ENCODE results near the gene P3H3. TPM values are rescaled to one million over a fixed set of nuclear protein-coding genes. Genes with fewer than 3 reads are reported as not detected.

The P3H3 gene
- total RNA-seq, 6 experiments from 2014 or later, result 0.98 to 2.1 (median 1.5) TPM

DNA sequence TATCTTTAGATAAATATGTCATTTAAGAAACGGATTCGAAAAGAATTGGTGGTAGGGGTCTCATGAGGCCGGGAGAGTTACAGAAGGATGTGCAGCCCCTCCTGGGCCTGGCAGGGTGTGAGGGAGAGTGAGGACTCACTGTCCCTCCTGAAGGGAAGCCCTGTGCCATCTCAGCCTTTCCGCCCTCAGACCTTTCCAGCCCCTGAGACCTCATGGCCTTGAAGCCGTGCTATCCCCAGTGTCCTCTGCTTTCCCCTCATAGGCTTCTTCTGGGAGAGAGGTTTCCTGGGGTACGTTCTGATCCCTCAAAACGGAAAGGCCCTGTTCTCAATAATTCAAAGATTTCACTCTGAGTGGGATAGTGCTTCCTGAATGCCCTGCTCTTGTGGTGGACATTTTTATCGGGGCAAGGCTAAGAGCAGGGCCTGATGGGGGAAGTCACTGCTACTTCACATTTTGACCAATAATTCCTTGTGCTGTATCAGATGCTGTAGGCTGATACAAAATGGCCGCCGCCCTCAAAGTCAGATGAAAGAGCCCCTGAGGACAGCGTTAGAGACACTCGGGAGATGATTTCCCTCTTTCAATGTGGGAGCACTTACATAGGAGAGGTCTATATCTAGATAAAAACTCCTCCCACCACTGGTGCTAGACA lies 37.6 kb upstream of the P3H3 start:
- intact Hi-C loops (cut with DNase I), result no loop called here
- Histone ChIP-seq H3K4me3 (peak overlapping the region; percentile 5 to 44 (median 32)), H3K4me1 (no peaks in the 10 kb centered on the region), H3K27ac (peak overlapping the region; percentile 7 to 65 (median 13)), H3K27me3 (no peaks in the 10 kb centered on the region), H3K9me3 (no peaks in the 10 kb centered on the region), H3K36me3 (no peaks in the 10 kb centered on the region)
- ATAC-seq (peak in 2 of 4 donors; percentile 20 to 31), DNase-seq (no peak)
- TF ChIP-seq, protein P1, sequence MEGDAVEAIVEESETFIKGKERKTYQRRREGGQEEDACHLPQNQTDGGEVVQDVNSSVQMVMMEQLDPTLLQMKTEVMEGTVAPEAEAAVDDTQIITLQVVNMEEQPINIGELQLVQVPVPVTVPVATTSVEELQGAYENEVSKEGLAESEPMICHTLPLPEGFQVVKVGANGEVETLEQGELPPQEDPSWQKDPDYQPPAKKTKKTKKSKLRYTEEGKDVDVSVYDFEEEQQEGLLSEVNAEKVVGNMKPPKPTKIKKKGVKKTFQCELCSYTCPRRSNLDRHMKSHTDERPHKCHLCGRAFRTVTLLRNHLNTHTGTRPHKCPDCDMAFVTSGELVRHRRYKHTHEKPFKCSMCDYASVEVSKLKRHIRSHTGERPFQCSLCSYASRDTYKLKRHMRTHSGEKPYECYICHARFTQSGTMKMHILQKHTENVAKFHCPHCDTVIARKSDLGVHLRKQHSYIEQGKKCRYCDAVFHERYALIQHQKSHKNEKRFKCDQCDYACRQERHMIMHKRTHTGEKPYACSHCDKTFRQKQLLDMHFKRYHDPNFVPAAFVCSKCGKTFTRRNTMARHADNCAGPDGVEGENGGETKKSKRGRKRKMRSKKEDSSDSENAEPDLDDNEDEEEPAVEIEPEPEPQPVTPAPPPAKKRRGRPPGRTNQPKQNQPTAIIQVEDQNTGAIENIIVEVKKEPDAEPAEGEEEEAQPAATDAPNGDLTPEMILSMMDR (IDR thresholded peaks at IDR 0.05), result no peak
- no peak for TF ChIP-seq POLR2A (IDR thresholded peaks at IDR 0.05)
- WGBS (ENCODE audit: insufficient coverage, low coverage, low lambda C conversion rate, missing lambda C conversion rate), result 72% methylated on average over 12 of the region's 12 CpGs

DNA sequence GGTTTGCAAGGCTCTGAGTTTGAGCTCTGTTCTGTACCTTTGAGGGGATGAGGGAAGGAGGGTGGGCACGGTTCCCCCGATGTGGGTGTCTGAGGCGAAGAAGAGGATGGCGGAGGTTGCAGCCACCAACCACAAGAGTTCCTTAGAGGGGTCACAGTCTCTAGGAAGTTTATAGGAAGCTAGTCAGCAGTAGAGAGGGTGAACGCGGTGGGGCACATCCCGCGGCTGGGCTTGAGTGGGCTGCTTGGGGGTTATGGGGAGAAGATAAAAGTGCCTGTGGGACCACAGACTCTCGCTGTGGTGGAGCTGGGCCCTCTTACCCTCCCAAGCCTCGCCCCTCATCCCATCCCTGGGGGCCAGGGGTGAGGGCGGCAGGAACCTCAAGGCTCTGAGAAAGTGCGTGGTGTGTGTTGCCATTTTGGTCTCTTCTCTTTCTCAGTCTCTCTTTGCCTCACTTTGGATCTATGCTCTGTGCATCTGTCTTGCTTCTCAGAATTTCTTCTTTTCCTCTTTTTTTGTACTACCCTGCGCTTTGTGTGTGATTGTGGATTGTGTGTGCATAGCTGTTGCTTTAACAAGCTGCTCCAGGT lies 36.2 kb upstream of the P3H3 start:
- Histone ChIP-seq H3K27ac (peak overlapping the region in 2 of 3 donors; percentile 38 to 47), H3K27me3 (no peaks in the 10 kb centered on the region), H3K9me3 (no peaks in the 10 kb centered on the region), H3K36me3 (no peaks in the 10 kb centered on the region), H3K4me3 (peak overlapping the region in 2 of 3 donors; percentile 11 to 31), H3K4me1 (no peaks in the 10 kb centered on the region)
- no peak for DNase-seq
- intact Hi-C loops (cut with DNase I), result no loop called here
- TF ChIP-seq, protein P1 (IDR thresholded peaks at IDR 0.05), result no peak
- TF ChIP-seq POLR2A (IDR thresholded peaks at IDR 0.05), result no peak
- 60% methylated on average over 2 of the region's 13 CpGs for WGBS (ENCODE audit: insufficient coverage, low coverage, low lambda C conversion rate, missing lambda C conversion rate)
- ATAC-seq, result peak; percentile 16 to 21 (median 16)

DNA sequence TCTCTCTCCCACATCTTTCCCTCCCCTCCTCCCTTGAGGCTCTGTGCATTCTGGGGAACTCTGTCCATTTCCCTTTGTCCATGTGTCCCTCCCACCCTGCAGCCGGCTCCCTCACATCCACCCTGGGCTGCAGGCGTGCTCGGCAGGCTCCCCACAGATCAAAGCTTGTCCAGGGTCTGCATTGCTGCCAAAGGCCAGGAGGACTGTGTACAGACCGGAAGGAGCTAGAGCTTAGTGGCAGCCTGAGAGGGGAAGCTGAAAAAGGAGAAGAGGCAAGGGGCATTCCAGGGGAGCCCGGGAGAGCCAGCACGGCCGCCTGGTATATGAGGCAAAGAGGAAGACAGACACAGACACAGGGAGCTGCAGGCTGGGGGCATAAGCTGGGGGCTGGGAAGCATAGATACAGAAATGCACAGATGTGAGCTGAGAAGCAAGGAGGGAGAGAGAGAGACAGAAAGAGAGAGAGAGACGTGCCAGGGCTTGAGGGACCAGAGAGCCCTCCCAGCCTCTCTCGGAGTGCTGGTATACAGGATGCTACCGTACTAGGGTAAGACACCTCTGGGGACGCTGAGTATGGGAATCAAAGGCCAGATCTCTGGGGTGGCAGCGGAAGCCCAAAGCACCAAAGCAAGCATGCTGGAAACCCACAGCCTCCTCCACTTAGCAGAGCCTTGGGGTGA lies 35.5 kb upstream of the P3H3 start:
- Histone ChIP-seq H3K4me3 (peak overlapping the region in 2 of 3 donors; percentile 11 to 31), H3K4me1 (no peaks in the 10 kb centered on the region), H3K36me3 (no peaks in the 10 kb centered on the region), H3K9me3 (no peaks in the 10 kb centered on the region), H3K27me3 (no peaks in the 10 kb centered on the region), H3K27ac (peak overlapping the region in 2 of 3 donors; percentile 38 to 47)
- 43% methylated on average over 12 of the region's 12 CpGs for WGBS (ENCODE audit: insufficient coverage, low coverage, low lambda C conversion rate, missing lambda C conversion rate)
- intact Hi-C loops (cut with DNase I), result no loop called here
- TF ChIP-seq, protein P1 (IDR thresholded peaks at IDR 0.05), result no peak
- TF ChIP-seq POLR2A (IDR thresholded peaks at IDR 0.05), result no peak
- DNase-seq (peak in 1 of 3 donors; percentile 70), ATAC-seq (peak; percentile 54 to 65 (median 57))

DNA sequence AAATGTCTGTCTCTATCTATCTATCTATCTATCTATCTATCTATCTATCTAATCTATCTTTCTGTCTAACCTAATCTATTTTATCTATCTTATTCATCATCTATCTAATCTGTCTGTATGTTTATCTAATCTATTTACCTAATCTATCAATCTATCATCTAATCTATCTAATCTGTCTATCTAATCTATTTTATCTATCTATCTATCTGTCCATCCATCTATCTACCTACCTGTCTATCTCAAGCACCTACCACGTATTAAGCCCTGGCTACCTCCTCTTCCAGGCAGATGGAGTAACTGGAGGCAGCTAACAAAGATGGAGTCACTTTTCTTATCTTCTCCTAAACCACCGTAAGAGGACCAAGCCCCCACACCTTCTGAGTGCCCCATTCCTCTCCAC lies 33.1 kb upstream of the P3H3 start:
- no peak for TF ChIP-seq POLR2A (IDR thresholded peaks at IDR 0.05)
- TF ChIP-seq, protein P1 (IDR thresholded peaks at IDR 0.05), result no peak
- ATAC-seq (no peak), DNase-seq (no peak)
- Histone ChIP-seq H3K4me3 (no peak overlapping the region), H3K9me3 (no peaks in the 10 kb centered on the region), H3K27me3 (no peaks in the 10 kb centered on the region), H3K27ac (no peak overlapping the region), H3K4me1 (no peaks in the 10 kb centered on the region), H3K36me3 (no peaks in the 10 kb centered on the region)
- 84% methylated on average over 2 of the region's 2 CpGs for WGBS (ENCODE audit: insufficient coverage, low coverage, low lambda C conversion rate, missing lambda C conversion rate)
- intact Hi-C loops (cut with DNase I), result no loop called here
